GM12864 (cell line): ENCODE measurements around the gene CRYGS.
"Not testable (repeated sequence)": the region's sequence is repeated elsewhere in the genome, so short reads cannot be mapped to it uniquely, and the experiment has no call there.

Experiments
- DNase-seq: peaks from one replicate; pipeline ENCODE4 v3.0.0-alpha.2; 2011; ENCODE audit warnings: low read depth
- H3K4me3 ChIP-seq: 2 replicates; pipeline ENCODE4 v1.5.1; 2011; ENCODE audit warnings: mild to moderate bottlenecking, low read depth, low read length, control low read depth
- TF ChIP-seq, protein P1 (sequence below): IDR thresholded peaks from 2 replicates; pipeline ENCODE4 v1.5.1; 2011; ENCODE audit warnings: low read depth, mild to moderate bottlenecking, moderate library complexity, low read length, control low read depth, inconsistent platforms; ENCODE audit errors: missing control alignments

CRYGS gene

DNA sequence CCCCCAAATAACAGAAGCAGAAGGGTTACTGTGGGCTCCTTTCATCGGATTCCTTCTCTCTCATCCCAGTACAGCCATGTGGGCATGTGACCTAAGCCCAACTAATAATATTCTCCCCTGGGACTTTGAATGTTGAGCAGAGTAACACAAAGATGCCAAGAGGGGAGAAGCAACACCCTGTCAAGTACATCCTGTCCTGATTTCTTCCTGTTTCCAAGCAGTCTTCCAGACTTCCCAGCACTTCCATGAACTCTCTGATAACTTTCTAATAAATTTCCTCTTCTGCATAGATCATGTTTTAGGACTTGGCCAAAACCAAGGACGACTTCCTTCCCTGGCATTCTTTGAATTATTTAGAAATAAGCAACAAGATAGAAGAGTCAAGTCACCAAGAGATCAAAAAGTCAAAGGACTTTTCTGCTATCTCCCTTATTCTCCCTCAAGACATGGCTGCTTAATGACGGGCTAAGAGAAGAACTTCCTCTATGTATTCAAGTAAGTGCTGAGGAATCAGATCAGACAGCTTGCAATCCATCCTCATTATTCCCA, 37.9 kb downstream of the CRYGS start:
- DNase-seq: no peak
- TF ChIP-seq, protein P1, sequence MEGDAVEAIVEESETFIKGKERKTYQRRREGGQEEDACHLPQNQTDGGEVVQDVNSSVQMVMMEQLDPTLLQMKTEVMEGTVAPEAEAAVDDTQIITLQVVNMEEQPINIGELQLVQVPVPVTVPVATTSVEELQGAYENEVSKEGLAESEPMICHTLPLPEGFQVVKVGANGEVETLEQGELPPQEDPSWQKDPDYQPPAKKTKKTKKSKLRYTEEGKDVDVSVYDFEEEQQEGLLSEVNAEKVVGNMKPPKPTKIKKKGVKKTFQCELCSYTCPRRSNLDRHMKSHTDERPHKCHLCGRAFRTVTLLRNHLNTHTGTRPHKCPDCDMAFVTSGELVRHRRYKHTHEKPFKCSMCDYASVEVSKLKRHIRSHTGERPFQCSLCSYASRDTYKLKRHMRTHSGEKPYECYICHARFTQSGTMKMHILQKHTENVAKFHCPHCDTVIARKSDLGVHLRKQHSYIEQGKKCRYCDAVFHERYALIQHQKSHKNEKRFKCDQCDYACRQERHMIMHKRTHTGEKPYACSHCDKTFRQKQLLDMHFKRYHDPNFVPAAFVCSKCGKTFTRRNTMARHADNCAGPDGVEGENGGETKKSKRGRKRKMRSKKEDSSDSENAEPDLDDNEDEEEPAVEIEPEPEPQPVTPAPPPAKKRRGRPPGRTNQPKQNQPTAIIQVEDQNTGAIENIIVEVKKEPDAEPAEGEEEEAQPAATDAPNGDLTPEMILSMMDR: no peak
- H3K4me3 ChIP-seq: no peak overlapping the region

DNA sequence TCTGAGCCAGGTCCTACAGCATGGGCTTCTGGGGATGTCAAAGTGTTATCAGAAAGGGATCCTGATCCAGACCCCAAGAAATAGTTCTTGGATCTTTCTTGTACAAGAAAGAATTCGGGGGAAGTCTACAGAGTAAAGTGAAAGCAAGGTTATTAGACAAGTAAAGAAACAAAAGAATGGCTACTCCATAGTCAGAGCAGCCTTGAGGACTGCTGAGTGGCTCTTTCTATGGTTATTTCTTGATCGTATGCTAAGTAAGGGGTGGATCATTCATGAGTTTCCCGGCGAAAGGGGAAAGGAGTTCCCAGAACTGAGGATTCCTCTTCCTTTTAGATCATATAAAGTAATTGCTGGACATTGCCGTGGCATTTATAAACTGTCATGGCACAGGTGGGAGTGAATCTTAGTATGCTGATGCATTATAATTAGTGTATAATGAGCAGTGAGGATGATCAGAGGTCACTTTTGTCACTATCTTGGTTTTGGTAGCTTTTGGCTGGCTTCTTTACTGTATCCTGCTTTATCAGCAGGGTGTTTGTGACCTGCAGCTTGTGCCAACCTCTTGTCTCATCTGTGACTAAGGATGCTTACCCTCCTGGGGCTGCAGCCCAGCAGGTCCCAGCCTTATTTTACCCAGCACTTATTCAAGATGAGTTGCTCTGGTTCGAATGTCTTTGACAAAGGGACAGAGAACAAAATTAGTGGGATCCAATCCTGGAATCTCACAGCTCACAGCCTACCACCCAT, 41.0 kb downstream of the CRYGS start:
- H3K4me3 ChIP-seq: no peak overlapping the region
- TF ChIP-seq, protein P1: no peak
- no peak for DNase-seq

DNA sequence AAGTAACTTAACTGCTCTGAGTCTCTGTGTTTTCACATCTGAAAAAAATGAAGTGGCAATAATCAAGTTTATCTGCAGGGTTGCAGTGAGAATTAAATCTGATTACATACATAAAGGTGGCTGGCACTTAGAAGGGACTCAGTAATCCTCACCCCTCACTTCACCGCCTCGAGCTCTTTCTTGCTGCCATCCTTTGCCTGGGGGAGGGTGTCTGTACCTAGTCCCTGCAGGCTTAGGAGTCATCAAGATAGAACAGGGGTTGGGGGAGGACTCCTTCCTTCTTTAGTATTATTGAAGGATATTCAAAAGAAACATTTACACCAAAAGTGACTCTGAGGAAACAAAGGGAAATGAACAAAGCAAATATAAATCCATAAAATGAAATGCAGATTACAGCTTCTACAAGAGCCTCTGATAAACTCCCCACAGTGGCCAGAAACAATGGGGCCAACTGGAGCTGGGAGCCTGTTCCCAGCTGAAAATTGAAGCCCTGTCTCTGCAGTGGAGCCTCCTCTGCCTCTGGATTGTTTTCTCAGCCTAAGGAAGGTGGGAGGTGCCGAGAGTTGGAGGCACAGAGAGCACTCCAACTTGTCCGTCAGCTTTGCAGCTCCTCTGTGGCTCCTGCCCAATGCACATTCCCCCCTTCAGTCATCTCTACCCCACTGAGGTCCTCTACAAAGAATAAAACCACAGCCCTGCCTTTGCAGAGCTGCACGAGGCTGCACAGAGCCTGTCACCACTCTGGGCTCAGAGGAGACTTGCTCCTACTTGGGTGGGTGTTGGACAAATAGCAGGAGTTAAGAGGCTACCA, 41.8 kb downstream of the CRYGS start:
- H3K4me3 ChIP-seq: no peak overlapping the region
- DNase-seq: no peak
- TF ChIP-seq, protein P1: no peak

DNA sequence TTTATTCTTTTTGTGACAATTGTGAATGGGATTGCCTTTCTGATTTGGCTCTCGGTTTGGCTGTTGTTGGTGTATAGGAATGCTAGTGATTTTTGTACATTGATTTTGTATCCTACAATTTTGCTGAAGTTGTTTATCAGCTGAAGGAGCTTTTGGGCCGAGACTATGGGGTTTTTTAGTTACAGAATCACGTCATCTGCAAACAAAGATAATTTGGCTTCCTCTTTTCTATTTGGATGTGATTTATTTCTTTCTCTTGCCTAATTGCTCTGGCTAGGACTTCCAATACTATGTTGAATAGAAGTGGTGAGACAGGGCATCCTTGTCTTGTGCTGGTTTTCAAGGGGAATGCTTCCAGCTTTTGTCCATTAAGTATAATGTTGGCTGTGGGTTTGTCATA, 44.2 kb downstream of the CRYGS start:
- not testable (repeated sequence) for DNase-seq

DNA sequence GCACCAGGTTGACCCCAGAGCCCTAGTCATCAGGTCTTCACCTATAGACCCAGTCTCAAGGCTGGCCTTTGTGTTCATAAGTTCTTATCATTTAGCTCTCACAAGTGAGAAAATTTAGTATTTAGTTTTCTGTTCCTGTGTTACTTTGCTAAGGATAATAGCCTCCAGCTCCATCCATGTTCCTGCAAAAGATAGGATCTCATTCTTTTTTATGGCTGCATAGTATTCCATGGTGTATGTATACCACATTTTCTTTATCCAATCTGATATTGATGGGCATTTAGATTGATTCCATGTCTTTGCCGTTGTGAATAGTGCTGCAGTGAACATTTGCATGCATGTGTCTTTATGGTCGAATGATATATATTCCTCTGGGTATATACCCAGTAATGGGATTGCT, 46.2 kb downstream of the CRYGS start:
- not testable (repeated sequence) for DNase-seq, H3K4me3 ChIP-seq

More for the DNA sequence above, 44.2 kb downstream of the CRYGS start:
- H3K4me3 ChIP-seq: not testable (repeated sequence)

DNA sequence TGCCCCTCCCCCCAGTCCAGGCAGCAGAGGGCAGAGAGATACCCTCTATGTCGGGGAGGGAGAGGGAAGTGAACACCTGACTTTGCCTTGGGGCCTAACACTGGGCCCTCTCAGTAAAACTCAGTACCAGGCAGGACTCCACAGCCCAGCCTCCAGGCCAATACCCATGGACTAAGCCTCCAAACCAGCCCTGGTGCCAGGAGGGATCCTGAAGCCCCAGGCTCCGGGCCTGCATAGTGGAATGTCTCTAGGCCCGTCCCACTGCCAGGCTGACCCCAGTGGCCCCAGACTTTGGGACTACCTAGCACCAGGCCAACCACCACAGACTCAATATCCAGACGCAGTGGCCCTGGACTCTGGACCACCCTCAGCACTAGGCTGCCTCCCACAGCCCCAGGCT, 46.6 kb downstream of the CRYGS start:
- TF ChIP-seq, protein P1: no peak
- no peak for DNase-seq
- no peak overlapping the region for H3K4me3 ChIP-seq

DNA sequence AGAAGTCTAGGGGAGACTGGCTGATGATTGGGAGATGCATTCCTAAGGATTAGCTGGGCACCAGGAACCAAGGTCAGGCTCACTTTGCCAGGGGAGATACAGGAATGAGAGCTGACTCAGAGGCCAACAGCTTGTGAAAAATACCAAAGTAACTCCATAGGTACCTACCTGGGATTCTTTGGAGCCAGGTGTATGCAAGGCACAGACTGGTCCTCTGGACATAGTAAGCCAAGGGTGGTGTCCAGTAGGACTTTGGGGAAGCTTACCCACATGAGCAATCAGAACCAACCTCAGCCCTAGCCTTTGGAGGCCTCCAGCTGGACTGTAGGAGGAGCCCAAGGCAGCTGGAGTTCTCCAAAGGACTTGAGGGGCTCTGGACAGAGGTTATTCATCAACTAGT, 47.5 kb downstream of the CRYGS start:
- TF ChIP-seq, protein P1: no peak
- no peak for DNase-seq
- H3K4me3 ChIP-seq: no peak overlapping the region

DNA sequence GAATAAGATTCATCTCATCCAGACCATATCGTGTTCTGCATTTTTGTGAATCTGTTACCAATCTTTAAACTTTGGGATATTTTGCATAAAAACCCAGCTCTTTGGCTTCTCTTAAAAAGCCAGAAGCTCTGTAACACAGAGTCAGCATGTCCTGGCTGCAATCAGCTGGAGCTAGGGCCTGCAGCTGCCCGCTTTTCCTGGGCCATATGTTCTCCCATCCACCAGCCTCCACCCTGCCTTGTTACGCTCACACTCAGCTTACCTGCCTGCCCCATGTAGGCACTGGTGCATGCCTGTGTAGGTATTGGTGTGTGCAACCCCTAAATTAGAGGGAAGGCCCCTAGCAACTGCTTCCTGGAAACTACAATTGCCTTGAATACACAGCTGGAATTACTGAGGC, 48.2 kb downstream of the CRYGS start:
- TF ChIP-seq, protein P1: no peak
- no peak for DNase-seq
- H3K4me3 ChIP-seq: no peak overlapping the region
